Activated T-helper 2 cell treated with anti-CD3 and anti-CD28 coated beads, Interferon-gamma antibody, Interleukin-2, Interleukin-4, amounts not matched to agents 10 μg/mL and 5 μg/mL and 100 μg/mL, durations not matched to agents 14 hours and 24 hours and 36 hours (primary cell): Measurements from ENCODE around the gene JPH2. TPM values are rescaled to one million over a fixed set of nuclear protein-coding genes. Genes with fewer than 3 reads are reported as not detected.

Source experiments
- DNase-seq: peaks from one replicate; pipeline ENCODE4 v3.0.0; 2021; ENCODE audit warnings: low spot score
- H3K27ac Mint-ChIP-seq: one replicate; pipeline ENCODE4 v1.8.0; 2021; ENCODE audit warnings: mixed read lengths
- H3K27me3 Mint-ChIP-seq: one replicate; pipeline ENCODE4 v1.8.0; 2021; ENCODE audit warnings: low read depth, mixed read lengths
- H3K36me3 Mint-ChIP-seq: one replicate; pipeline ENCODE4 v1.8.0; 2021; ENCODE audit warnings: low read depth, mixed read lengths
- H3K4me1 Mint-ChIP-seq: one replicate; pipeline ENCODE4 v1.8.0; 2021; ENCODE audit warnings: low read depth, mixed read lengths
- H3K4me3 Mint-ChIP-seq: one replicate; pipeline ENCODE4 v1.8.0; 2021; ENCODE audit warnings: low read depth, mild to moderate bottlenecking, moderate library complexity, mixed read lengths
- H3K9me3 Mint-ChIP-seq: one replicate; pipeline ENCODE4 v1.8.0; 2021; ENCODE audit warnings: mixed read lengths
- intact Hi-C: fragments of 100-400 bp; cut with micrococcal nuclease; formaldehyde crosslinking; loops from one replicate; pipeline ENCODE4 v1.15.1; 2023
- total RNA-seq: library from RNA; stranded (reverse); gene quantifications from 2 replicates; pipeline ENCODE4 v1.2.3, GENCODE V29; 2022

The JPH2 gene
- total RNA-seq, 1 donor from 2014 or later: not detected

DNA sequence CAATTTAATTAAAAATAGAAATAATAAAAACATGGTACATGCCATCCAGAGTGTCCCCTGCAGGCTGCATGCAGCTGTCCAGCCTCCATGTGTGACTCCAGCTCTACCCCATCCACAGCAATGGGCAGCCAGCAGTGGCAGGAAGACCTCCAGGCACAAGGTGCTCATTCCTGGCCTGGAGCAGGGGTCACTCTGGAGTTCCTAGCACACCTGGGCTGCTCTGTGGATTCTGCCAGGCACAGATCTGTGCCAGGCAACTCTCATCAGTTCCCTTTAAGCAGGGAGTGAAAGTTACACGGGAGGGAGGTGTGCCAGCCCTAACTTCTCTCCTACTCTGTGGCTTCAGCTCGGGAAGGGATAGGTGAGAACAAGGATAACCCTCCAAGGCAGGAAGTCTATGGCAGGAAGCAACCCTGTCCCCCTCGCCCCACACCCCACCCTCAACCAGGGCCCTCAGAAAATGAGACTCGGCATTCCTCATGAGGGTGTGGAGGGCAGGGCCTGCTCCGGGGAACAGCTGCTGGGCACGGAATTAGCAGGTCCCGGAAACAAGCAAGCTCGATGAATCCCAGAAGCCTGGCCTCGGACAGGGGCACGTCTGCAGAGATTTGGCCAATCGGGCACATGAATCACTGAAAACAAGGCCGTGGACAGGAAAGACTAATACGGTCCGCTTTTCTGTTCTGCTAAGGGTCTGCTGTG lies 10.0 kb downstream of the JPH2 start:
- Mint-ChIP-seq H3K27ac (no peak overlapping the region), H3K36me3 (no peaks in the 10 kb centered on the region), H3K9me3 (no peaks in the 10 kb centered on the region), H3K4me1 (no peaks in the 10 kb centered on the region), H3K4me3 (no peak overlapping the region), H3K27me3 (peaks cover 21% of the 10 kb centered on the region)
- intact Hi-C loops: no loop called here
- DNase-seq: no peak

- intact Hi-C loops: no loop called here
- H3K4me3 Mint-ChIP-seq: no peak overlapping the region
- H3K9me3 Mint-ChIP-seq: no peaks in the 10 kb centered on the region
Observed at GRCh38 chr20:44174996-44175765, 11.8 kb downstream of the JPH2 start.

GRCh38 chr20:44173846-44174245 lies 13.1 kb downstream of the JPH2 start:
- H3K27me3 Mint-ChIP-seq: peaks cover 25% of the 10 kb centered on the region

More at GRCh38 chr20:44174996-44175765, 11.8 kb downstream of the JPH2 start:
- Mint-ChIP-seq H3K27me3 (peaks cover 23% of the 10 kb centered on the region), H3K27ac (no peak overlapping the region), H3K4me1 (no peaks in the 10 kb centered on the region), H3K36me3 (no peaks in the 10 kb centered on the region)
- no peak for DNase-seq

DNA sequence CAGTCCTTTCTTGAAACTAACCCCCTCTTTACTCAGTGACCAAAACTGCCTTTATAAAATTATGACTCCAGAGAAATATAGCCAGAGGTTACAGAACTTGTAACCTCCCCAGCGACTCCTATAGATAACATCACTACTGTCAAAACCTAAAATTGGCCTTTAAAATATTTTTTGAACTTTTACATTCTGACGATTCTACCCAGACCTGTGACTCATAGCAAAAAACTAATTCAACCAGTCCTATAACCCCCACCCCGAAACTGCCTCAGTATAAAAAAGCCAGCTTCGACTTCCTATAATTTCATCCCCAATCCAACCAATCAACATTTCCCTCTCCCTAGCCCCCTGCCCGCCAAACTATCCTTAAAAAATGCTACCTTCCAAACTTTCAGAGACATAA lies 13.9 kb downstream of the JPH2 start:
- peaks cover 28% of the 10 kb centered on the region for H3K27me3 Mint-ChIP-seq
- H3K9me3 Mint-ChIP-seq: no peaks in the 10 kb centered on the region
- H3K4me3 Mint-ChIP-seq: no peak overlapping the region
- no peaks in the 10 kb centered on the region for H3K36me3 Mint-ChIP-seq
- DNase-seq: no peak
- intact Hi-C loops: no loop called here
- no peak overlapping the region for H3K27ac Mint-ChIP-seq
- H3K4me1 Mint-ChIP-seq: no peaks in the 10 kb centered on the region

More at GRCh38 chr20:44173846-44174245, 13.1 kb downstream of the JPH2 start:
- H3K36me3 Mint-ChIP-seq: no peaks in the 10 kb centered on the region
- H3K9me3 Mint-ChIP-seq: no peaks in the 10 kb centered on the region
- DNase-seq: no peak
- H3K4me3 Mint-ChIP-seq: no peak overlapping the region
- intact Hi-C loops: no loop called here
- no peaks in the 10 kb centered on the region for H3K4me1 Mint-ChIP-seq
- no peak overlapping the region for H3K27ac Mint-ChIP-seq

- Mint-ChIP-seq H3K4me3 (no peak overlapping the region), H3K27ac (no peak overlapping the region), H3K27me3 (peaks cover 27% of the 10 kb centered on the region), H3K36me3 (no peaks in the 10 kb centered on the region), H3K4me1 (no peaks in the 10 kb centered on the region), H3K9me3 (no peaks in the 10 kb centered on the region)
- DNase-seq: no peak
- intact Hi-C loops: no loop called here
Observed at GRCh38 chr20:44172572-44172950, 14.4 kb downstream of the JPH2 start.

DNA sequence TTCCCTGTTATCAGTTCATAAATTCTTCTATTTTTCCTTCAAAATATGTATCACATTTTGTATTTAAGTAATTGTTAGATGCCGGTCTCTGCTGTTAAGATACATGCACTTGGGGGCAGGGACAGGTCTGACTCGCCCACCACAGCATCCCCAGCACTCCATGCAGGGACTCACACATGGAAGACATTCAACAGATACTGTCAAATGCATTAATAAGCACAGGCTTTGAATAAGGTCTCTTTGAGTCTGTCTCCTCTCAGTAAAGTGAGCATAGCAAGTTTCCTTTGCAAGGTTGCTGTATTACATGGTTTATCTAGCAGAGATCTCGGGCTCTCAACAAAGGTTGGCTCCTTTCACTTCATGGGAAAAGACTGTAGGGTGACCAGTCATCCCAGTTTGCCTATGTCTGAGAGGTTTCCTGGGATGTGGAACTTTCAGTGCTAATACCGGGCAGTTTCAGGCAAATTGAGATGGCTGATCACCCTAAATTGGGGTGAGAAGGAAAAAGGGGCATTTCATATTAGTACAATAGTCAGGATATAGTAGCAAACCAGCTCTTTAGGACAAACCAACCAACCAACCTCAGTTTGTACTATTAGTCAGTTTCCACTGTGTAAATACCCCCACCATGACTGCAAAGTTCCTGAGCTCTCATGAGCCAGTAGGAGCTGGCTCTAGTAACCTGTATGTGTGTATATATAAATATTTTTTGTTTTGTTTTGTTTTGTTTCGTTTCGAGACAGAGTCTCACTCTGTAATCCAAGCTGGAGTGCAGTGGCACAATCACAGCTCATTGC lies 15.0 kb downstream of the JPH2 start:
- DNase-seq: no peak
- intact Hi-C loops: no loop called here
- H3K9me3 Mint-ChIP-seq: no peaks in the 10 kb centered on the region
- no peak overlapping the region for H3K27ac Mint-ChIP-seq
- H3K4me3 Mint-ChIP-seq: no peak overlapping the region
- no peaks in the 10 kb centered on the region for H3K4me1 Mint-ChIP-seq
- peaks cover 30% of the 10 kb centered on the region for H3K27me3 Mint-ChIP-seq
- H3K36me3 Mint-ChIP-seq: no peaks in the 10 kb centered on the region

GRCh38 chr20:44170816-44171410 lies 16.1 kb downstream of the JPH2 start:
- Mint-ChIP-seq H3K27me3 (peaks cover 33% of the 10 kb centered on the region), H3K4me3 (no peak overlapping the region), H3K9me3 (no peaks in the 10 kb centered on the region), H3K36me3 (no peaks in the 10 kb centered on the region), H3K27ac (no peak overlapping the region), H3K4me1 (no peaks in the 10 kb centered on the region)
- no peak for DNase-seq
- intact Hi-C loops: no loop called here

DNA sequence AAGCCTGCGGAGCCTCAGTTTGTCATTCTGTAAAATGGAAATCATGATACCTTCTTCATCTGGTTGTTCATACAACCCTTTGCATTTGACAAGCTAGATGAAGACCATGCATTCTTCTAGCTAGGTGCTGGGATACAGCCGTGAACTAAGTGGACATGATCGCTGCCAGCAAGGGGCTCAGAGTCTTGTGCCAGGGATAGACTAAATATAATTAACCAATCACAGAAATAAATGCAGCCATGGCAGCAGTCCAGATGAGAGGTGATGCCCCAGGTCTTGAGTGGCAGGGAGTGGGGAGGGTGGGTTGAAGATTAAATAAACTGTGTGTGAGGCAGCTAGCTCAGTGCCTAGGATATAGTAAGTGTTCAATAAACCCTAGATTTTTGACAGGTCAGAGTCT lies 19.3 kb downstream of the JPH2 start:
- DNase-seq: no peak
- Mint-ChIP-seq H3K4me1 (no peaks in the 10 kb centered on the region), H3K27ac (no peak overlapping the region), H3K4me3 (no peak overlapping the region), H3K9me3 (no peaks in the 10 kb centered on the region), H3K36me3 (no peaks in the 10 kb centered on the region), H3K27me3 (peaks cover 43% of the 10 kb centered on the region)
- intact Hi-C loops: no loop called here

- Mint-ChIP-seq H3K36me3 (no peaks in the 10 kb centered on the region), H3K4me1 (no peaks in the 10 kb centered on the region), H3K4me3 (no peak overlapping the region), H3K27me3 (peaks cover 36% of the 10 kb centered on the region), H3K27ac (no peak overlapping the region), H3K9me3 (no peaks in the 10 kb centered on the region)
- intact Hi-C loops: no loop called here
- no peak for DNase-seq
Observed at GRCh38 chr20:44166477-44166876, 20.5 kb downstream of the JPH2 start.

- peaks cover 34% of the 10 kb centered on the region for H3K27me3 Mint-ChIP-seq
- H3K4me1 Mint-ChIP-seq: no peaks in the 10 kb centered on the region
- intact Hi-C loops: no loop called here
- no peak overlapping the region for H3K4me3 Mint-ChIP-seq
- no peak overlapping the region for H3K27ac Mint-ChIP-seq
- no peaks in the 10 kb centered on the region for H3K36me3 Mint-ChIP-seq
- H3K9me3 Mint-ChIP-seq: no peaks in the 10 kb centered on the region
- no peak for DNase-seq
Observed at GRCh38 chr20:44166008-44166407, 21.0 kb downstream of the JPH2 start.

DNA sequence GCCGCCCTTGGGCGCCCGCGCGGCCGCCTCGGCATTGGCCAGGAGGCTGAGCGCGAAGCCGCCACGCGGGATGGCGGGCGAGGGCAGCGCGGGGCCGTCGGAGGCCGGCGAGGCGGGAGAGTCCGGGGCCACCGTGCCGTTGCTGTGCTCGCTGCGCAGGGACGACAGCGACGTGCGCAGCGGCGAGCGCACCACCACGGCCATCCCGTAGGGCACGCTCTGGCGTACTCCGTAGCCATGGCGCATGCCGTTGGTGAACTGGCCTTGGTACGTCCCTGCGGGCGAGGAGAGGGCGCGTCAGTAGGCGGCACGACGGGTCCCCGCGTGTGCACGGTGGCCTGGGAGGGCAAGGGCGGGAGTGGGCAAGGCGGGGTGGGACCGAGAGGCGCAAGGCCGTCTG lies 26.9 kb downstream of the JPH2 start:
- H3K36me3 Mint-ChIP-seq: no peaks in the 10 kb centered on the region
- H3K4me3 Mint-ChIP-seq: no peak overlapping the region
- H3K27ac Mint-ChIP-seq: no peak overlapping the region

GRCh38 chr20:44159711-44160110 lies 27.3 kb downstream of the JPH2 start:
- H3K27me3 Mint-ChIP-seq: peaks cover 31% of the 10 kb centered on the region
- no peak overlapping the region for H3K27ac Mint-ChIP-seq
- no peak for DNase-seq
- no peak overlapping the region for H3K4me3 Mint-ChIP-seq
- H3K36me3 Mint-ChIP-seq: no peaks in the 10 kb centered on the region
- H3K9me3 Mint-ChIP-seq: no peaks in the 10 kb centered on the region
- no peaks in the 10 kb centered on the region for H3K4me1 Mint-ChIP-seq
- intact Hi-C loops: no loop called here

More for the DNA sequence above, 26.9 kb downstream of the JPH2 start:
- intact Hi-C loops: no loop called here
- Mint-ChIP-seq H3K9me3 (no peaks in the 10 kb centered on the region), H3K27me3 (peaks cover 31% of the 10 kb centered on the region), H3K4me1 (no peaks in the 10 kb centered on the region)
- no peak for DNase-seq
